SU-DHL-6 (cell line): Measurements from ENCODE around the gene MOSPD2.

Experiments used
- H2AFZ ChIP-seq: fragments of 200-600 bp; sonication (generic); 2 replicates; pipeline ENCODE4 v1.6.1; 2014; ENCODE audit warnings: low read depth, mild to moderate bottlenecking, moderate library complexity, mixed read lengths, antibody characterized with exemption, low read length; ENCODE audit not compliant: severe bottlenecking
- H3F3A ChIP-seq: fragments of 200-600 bp; shearing (Covaris generic); 2 replicates; pipeline ENCODE4 v1.6.0; 2016; ENCODE audit warnings: antibody characterized with exemption, mild to moderate bottlenecking; ENCODE audit not compliant: insufficient read depth
- H3K27ac ChIP-seq: fragments of 200-600 bp; sonication (generic); 2 replicates; pipeline ENCODE4 v1.5.1; 2016; ENCODE audit warnings: low read depth, mild to moderate bottlenecking, low read length, moderate library complexity, mixed read lengths
- H3K27me3 ChIP-seq: fragments of 200-600 bp; sonication (generic), shearing (Covaris generic); 2 replicates; pipeline ENCODE4 v1.6.0; 2014; ENCODE audit warnings: mild to moderate bottlenecking, low read length
- H3K36me3 ChIP-seq: fragments of 200-600 bp; sonication (generic); 2 replicates; pipeline ENCODE4 v1.6.1; 2014; ENCODE audit warnings: mild to moderate bottlenecking, low read length, mixed read lengths
- H3K4me2 ChIP-seq: fragments of 300-600, 200-600 bp; shearing (Covaris generic), sonication (generic); 2 replicates; pipeline ENCODE4 v1.6.0; 2014; ENCODE audit warnings: low read length, low read depth, mild to moderate bottlenecking; ENCODE audit not compliant: poor library complexity, severe bottlenecking
- H3K4me3 ChIP-seq: fragments of 200-600 bp; sonication (generic); 2 replicates; pipeline ENCODE4 v1.5.1; 2014; ENCODE audit warnings: antibody characterized with exemption, low read length, mild to moderate bottlenecking, mixed read lengths; ENCODE audit not compliant: insufficient read depth, poor library complexity, severe bottlenecking
- H3K79me2 ChIP-seq: fragments of 200-600 bp; sonication (generic); 2 replicates; pipeline ENCODE4 v1.6.1; 2014; ENCODE audit warnings: mild to moderate bottlenecking, low read length, moderate library complexity; ENCODE audit not compliant: insufficient read depth
- H3K9ac ChIP-seq: fragments of 200-600 bp; sonication (generic); 2 replicates; pipeline ENCODE4 v1.7.0; 2014; ENCODE audit warnings: mild to moderate bottlenecking, low read length
- H3K9me2 ChIP-seq: fragments of 200-600 bp; sonication (generic); replicated peaks from 2 replicates; pipeline ENCODE4 v1.6.1; 2014; ENCODE audit warnings: low read length; ENCODE audit not compliant: insufficient read depth
- H3K9me3 ChIP-seq: fragments of 200-600 bp; sonication (generic); 2 replicates; pipeline ENCODE4 v1.6.1; 2014; ENCODE audit warnings: low read length, mixed read lengths; ENCODE audit not compliant: insufficient read depth
- H4K20me1 ChIP-seq: fragments of 200-600 bp; sonication (generic); 2 replicates; pipeline ENCODE4 v1.6.1; 2014; ENCODE audit warnings: low read depth, mild to moderate bottlenecking, antibody characterized with exemption, low read length, moderate library complexity, mixed read lengths
- EZH2phosphoT487 ChIP-seq: fragments of 200-600 bp; sonication (generic), shearing (Covaris generic); conservative IDR thresholded peaks from 2 replicates; pipeline ENCODE4 v1.6.1; 2018; ENCODE audit warnings: mild to moderate bottlenecking, antibody characterized with exemption, low read length, moderate library complexity, mixed read lengths
- TF ChIP-seq, protein P1 (sequence below): fragments of 200-600 bp; sonication (generic); IDR thresholded peaks from one replicate; pipeline ENCODE4 v1.5.1; 2017; ENCODE audit warnings: antibody characterized with exemption, mild to moderate bottlenecking, low read length, moderate library complexity; ENCODE audit not compliant: insufficient read depth, poor library complexity, severe bottlenecking

Gene MOSPD2

DNA sequence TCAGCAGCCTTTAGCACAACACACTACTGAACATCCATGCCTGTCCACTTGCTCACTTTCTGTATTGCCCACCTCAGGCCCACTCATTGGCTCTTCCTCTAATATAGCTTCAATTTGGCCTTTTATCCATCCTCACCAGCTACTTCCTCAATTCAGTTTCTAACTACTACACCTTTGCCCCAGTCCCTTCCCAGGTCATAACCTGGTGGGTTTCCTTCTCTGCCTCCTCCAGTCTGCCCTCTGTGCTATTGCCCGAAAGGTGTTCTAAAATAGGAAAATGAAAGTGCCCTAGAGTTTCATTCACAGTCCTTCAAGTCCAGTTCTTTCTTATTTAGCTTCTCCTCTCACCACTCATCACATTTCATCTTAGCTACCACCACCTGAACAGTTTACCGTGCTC is 23.1 kb downstream of the MOSPD2 start:
- H3K27me3 ChIP-seq: no peaks in the 10 kb centered on the region

DNA sequence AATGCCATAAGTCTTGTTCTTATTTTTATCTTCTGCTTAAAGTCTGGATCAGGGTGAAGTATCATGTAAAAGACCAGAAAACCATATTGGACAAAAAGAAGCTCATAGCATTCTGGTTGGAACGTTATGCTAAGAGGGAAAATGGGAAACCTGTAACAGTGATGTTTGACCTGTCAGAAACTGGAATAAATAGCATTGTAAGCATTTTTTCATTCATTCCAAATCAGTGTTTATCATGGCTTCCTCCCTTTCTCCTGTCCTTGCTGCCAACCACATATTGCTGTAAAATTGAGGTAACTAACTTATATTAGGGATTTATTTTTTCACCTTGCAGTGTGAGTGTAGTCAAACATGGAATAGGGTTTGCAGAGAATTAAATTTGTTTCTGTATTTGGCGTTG is 23.8 kb downstream of the MOSPD2 start:
- H4K20me1 ChIP-seq: no peaks in the 10 kb centered on the region
- H2AFZ ChIP-seq: no peak overlapping the region
- H3K4me3 ChIP-seq: no peak overlapping the region
- H3F3A ChIP-seq: no peaks in the 10 kb centered on the region
- H3K27me3 ChIP-seq: no peaks in the 10 kb centered on the region
- H3K9me3 ChIP-seq: no peaks in the 10 kb centered on the region
- no peak overlapping the region for H3K9ac ChIP-seq
- no peak for TF ChIP-seq EZH2phosphoT487
- TF ChIP-seq, protein P1, sequence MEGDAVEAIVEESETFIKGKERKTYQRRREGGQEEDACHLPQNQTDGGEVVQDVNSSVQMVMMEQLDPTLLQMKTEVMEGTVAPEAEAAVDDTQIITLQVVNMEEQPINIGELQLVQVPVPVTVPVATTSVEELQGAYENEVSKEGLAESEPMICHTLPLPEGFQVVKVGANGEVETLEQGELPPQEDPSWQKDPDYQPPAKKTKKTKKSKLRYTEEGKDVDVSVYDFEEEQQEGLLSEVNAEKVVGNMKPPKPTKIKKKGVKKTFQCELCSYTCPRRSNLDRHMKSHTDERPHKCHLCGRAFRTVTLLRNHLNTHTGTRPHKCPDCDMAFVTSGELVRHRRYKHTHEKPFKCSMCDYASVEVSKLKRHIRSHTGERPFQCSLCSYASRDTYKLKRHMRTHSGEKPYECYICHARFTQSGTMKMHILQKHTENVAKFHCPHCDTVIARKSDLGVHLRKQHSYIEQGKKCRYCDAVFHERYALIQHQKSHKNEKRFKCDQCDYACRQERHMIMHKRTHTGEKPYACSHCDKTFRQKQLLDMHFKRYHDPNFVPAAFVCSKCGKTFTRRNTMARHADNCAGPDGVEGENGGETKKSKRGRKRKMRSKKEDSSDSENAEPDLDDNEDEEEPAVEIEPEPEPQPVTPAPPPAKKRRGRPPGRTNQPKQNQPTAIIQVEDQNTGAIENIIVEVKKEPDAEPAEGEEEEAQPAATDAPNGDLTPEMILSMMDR: no peak
- no peak overlapping the region for H3K4me2 ChIP-seq
- no peak overlapping the region for H3K27ac ChIP-seq
- no peaks in the 10 kb centered on the region for H3K36me3 ChIP-seq
- H3K9me2 ChIP-seq: no peaks in the 10 kb centered on the region
- H3K79me2 ChIP-seq: no peaks in the 10 kb centered on the region

More for the DNA sequence above, 23.1 kb downstream of the MOSPD2 start:
- Histone ChIP-seq H3K9me3 (no peaks in the 10 kb centered on the region), H2AFZ (no peak overlapping the region), H3K9ac (no peak overlapping the region), H3K79me2 (no peaks in the 10 kb centered on the region), H3K4me3 (no peak overlapping the region), H3K27ac (no peak overlapping the region), H4K20me1 (no peaks in the 10 kb centered on the region), H3K9me2 (no peaks in the 10 kb centered on the region), H3F3A (no peaks in the 10 kb centered on the region), H3K4me2 (no peak overlapping the region), H3K36me3 (no peaks in the 10 kb centered on the region)
- no peak for TF ChIP-seq EZH2phosphoT487
- TF ChIP-seq, protein P1: no peak

DNA sequence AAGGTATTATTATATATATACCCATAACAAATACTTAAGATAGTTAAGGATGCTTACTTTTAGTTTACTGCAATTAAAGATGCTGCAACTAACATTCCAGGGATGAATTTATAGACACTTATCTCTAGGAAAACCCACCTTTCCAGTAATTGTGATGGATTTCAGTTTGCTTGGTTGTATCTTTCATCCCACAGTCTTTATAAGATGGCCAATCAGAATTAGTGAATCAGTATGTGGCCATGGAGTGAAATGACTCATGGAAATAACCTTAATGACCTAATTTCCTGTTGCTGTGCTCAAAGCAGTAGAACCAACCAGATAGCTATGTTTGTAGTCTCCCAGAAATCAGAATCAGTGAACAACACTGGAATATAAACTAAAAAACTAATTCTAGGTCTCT is 26.4 kb downstream of the MOSPD2 start:
- no peaks in the 10 kb centered on the region for H4K20me1 ChIP-seq
- no peaks in the 10 kb centered on the region for H3F3A ChIP-seq
- H3K27ac ChIP-seq: no peak overlapping the region
- no peak overlapping the region for H3K4me2 ChIP-seq
- H3K79me2 ChIP-seq: no peaks in the 10 kb centered on the region
- H3K36me3 ChIP-seq: peaks cover 4% of the 10 kb centered on the region; the same call in 1 of the 2 replicates
- no peaks in the 10 kb centered on the region for H3K27me3 ChIP-seq
- no peak overlapping the region for H3K4me3 ChIP-seq
- H3K9me3 ChIP-seq: no peaks in the 10 kb centered on the region
- TF ChIP-seq, protein P1: no peak
- TF ChIP-seq EZH2phosphoT487: no peak
- H2AFZ ChIP-seq: no peak overlapping the region
- H3K9ac ChIP-seq: no peak overlapping the region
- no peaks in the 10 kb centered on the region for H3K9me2 ChIP-seq
